ENCODE data around the gene TMEM198.

GRCh38 chr2:219551441-219552381 is 7.9 kb downstream of the TMEM198 start:
- TF ChIP-seq MAX (IDR thresholded peaks at IDR 0.05) (no peak), EGR1 (IDR thresholded peaks at IDR 0.05; ENCODE audit: low read depth in 2 of 2) (no peak), CTCF (IDR thresholded peaks at IDR 0.05; ENCODE audit: low read depth, low read length, missing input control) (no peak), REST (IDR thresholded peaks at IDR 0.05) (no peak), GABPA (IDR thresholded peaks at IDR 0.05 in 1 of 2, conservative IDR thresholded peaks at IDR 0.05 in 1 of 2) (no peak), JUND (IDR thresholded peaks at IDR 0.05) (no peak), FOXA1 (IDR thresholded peaks at IDR 0.05) (no peak), TAF1 (conservative IDR thresholded peaks at IDR 0.05) (no peak), RAD21 (IDR thresholded peaks at IDR 0.05) (no peak), YY1 (IDR thresholded peaks at IDR 0.05) (no peak), RXRA (IDR thresholded peaks at IDR 0.05) (no peak)
